RWPE1 (cell line): ENCODE results near the gene ZNF74.
"Not testable (repeated sequence)": the region's sequence is repeated elsewhere in the genome, so short reads cannot be mapped to it uniquely, and the experiment has no call there.

Experiments
- CTCF ChIA-PET: fragments of 350-600 bp; sonication (Branson Sonifier 250); formaldehyde crosslinking; extraction: SDS; loops from one replicate; lab custom pipeline; 2021; lab: Yijun Ruan, JAX
- POLR2A ChIA-PET: fragments of 400-600 bp; formaldehyde crosslinking; extraction: SDS; loops from one replicate; lab custom pipeline; 2020; ENCODE audit warnings: antibody characterized with exemption; ENCODE audit not compliant: low non-redundant PET; lab: Yijun Ruan, JAX
- DNase-seq: peaks from one replicate; pipeline ENCODE4 v3.0.0; 2012; ENCODE audit warnings: low spot score
- H3K27ac ChIP-seq: fragments of 450-650 bp; 2 replicates; pipeline ENCODE4 v1.5.1; 2017
- TF ChIP-seq, protein P1 (sequence below): fragments of 450-650 bp; conservative IDR thresholded peaks from 2 replicates; pipeline ENCODE4 v1.5.1; 2017; ENCODE audit warnings: low read depth, mild to moderate bottlenecking

ZNF74 gene

DNA sequence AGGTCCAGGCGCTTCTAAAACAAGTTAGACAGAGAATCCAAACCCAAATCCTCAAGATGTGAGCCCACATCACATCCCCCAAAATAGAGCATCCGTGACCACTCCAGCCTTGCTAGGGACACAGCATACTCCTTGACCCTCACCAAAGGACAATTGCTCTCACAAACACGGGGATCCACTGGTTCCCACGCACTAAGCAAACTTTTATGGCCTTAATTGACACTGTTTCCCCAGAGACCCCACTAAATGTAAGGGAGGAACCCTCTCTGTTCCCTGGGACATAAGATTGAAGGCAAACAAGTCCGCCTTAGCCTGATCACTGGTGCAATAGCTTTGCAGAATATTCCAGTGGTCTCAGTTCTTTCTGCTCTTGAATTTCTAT, 20.1 kb downstream of the ZNF74 start:
- H3K27ac ChIP-seq = no peak overlapping the region
- CTCF ChIA-PET = interaction anchor here (0.7 kb wide), 1 partner anchor 283 kb away, joined by 3 read pairs; no protein-coding TSS in a partner anchor
- POLR2A ChIA-PET = no interaction called here
- DNase-seq = no peak
- TF ChIP-seq, protein P1, sequence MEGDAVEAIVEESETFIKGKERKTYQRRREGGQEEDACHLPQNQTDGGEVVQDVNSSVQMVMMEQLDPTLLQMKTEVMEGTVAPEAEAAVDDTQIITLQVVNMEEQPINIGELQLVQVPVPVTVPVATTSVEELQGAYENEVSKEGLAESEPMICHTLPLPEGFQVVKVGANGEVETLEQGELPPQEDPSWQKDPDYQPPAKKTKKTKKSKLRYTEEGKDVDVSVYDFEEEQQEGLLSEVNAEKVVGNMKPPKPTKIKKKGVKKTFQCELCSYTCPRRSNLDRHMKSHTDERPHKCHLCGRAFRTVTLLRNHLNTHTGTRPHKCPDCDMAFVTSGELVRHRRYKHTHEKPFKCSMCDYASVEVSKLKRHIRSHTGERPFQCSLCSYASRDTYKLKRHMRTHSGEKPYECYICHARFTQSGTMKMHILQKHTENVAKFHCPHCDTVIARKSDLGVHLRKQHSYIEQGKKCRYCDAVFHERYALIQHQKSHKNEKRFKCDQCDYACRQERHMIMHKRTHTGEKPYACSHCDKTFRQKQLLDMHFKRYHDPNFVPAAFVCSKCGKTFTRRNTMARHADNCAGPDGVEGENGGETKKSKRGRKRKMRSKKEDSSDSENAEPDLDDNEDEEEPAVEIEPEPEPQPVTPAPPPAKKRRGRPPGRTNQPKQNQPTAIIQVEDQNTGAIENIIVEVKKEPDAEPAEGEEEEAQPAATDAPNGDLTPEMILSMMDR = no peak

DNA sequence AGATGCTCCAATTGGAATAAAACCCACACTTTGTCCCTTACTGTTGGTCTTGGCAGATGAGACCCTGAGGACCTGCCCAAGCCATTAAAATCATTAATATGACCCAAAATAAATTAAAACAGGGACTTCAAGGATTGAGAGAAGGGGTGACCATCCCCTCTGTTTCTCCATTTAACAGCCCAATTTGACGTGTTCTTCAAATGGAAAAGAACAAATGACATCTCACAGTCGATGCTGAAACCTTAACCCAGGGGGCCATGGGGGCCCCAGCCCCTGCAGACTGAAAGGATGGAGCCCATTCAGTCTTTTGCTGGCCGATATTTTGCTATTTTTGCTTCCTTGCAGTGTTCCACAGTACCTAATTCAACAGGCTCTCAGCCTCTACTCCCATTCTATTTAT, 20.5 kb downstream of the ZNF74 start:
- H3K27ac ChIP-seq = no peak overlapping the region
- TF ChIP-seq, protein P1 = no peak
- POLR2A ChIA-PET = no interaction called here
- CTCF ChIA-PET = interaction anchor here (0.6 to 0.7 kb wide), 2 partner anchors 255 to 284 kb away, joined by 3 read pairs; no protein-coding TSS in a partner anchor
- DNase-seq = no peak

DNA sequence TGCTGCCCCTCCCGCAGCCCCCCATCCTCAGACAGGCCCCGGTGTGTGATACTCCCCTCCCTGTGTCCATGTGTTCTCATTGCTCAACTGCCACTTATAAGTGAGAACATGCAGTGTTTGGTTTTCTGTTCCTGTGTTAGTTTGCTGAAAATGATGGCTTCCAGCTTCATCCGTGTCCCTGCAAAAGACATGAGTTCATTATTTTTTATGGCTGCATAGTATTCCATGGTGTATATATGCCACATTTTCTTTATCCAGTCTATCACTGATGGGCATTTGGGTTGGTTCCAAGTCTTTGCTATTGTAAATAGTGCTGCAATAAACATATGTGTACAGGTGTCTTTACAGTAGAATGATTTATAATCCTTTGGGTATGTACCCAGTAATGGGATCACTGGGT, 21.3 kb downstream of the ZNF74 start:
- CTCF ChIA-PET = interaction anchor here (0.6 kb wide), 1 partner anchor 256 kb away, joined by 3 read pairs; no protein-coding TSS in a partner anchor
- H3K27ac ChIP-seq, DNase-seq, POLR2A ChIA-PET: not testable (repeated sequence)

DNA sequence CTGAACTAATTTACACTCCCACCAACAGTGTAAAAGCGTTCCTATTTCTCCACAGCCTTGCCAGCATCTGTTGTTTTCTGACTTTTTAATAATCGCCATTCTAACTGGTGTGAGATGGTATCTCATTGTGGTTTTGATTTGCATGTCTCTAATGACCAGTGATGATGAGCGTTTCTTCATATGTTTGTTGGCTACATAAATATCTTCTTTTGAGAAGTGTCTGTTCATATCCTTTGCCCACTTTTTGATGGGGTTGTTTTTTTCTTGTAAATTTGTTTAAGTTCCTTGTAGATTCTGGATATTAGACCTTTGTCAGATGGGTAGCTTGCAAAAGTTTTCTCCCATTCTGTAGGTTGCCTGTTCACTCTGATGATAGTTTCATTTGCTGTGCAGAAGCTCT, 21.7 kb downstream of the ZNF74 start:
- DNase-seq, CTCF ChIA-PET, POLR2A ChIA-PET, H3K27ac ChIP-seq: not testable (repeated sequence)

DNA sequence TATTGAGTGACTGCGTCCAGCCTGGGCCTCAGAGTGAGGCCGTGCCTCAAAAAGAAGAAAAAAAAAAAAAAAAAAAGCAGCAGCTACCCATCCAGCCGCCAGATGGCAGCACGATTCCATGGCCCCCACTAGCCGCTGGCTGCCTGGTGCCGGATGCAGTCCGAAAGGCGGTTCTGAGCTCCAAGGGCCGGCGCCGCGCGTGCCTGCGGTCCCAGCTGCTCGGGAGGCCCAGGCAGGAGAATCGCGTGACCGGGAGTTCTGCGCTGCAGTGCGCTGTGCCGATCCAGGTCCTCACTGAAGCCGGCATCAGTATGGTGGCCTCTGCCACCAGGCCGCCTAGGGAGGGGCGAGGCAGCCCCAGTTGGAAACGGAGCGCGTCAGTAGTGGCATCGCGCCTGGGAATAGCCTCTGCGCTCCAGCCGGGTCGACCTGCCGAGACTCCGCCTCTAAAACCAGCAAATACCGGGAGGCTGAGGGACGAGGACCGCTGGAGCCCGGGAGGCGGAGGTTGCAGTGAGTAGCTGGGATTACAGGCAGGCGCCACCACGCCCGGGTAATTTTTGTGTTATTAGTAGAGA, 24.3 kb downstream of the ZNF74 start:
- peak; percentile 66 for DNase-seq
- ChIA-PET CTCF (interaction anchor here (0.6 to 1.0 kb wide), 11 partner anchors 9 to 227 kb away, joined by 3 to 7 read pairs (median 4); no protein-coding TSS in a partner anchor), POLR2A (interaction anchor here (0.6 kb wide), 1 partner anchor 81 kb away, joined by 5 read pairs; no protein-coding TSS in a partner anchor)
- H3K27ac ChIP-seq = no peak overlapping the region
- TF ChIP-seq, protein P1 = peak; percentile 88

DNA sequence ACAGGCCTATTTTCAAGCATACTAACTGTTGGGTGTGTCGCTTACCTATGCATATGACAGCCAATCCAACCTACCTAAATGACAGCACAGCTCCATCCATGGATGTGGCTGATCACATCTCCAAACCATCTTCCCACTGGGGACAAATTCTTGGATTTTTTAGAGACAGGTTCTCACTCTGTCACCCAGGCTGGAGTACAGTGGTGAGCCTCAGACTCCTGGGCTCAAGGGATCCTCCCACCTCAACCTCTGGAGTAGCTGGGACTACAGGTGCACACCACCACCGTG, 25.7 kb downstream of the ZNF74 start:
- ChIA-PET POLR2A (no interaction called here), CTCF (interaction anchor here (0.6 kb wide), 1 partner anchor 213 kb away, joined by 6 read pairs; no protein-coding TSS in a partner anchor)
- DNase-seq = no peak
- H3K27ac ChIP-seq = no peak overlapping the region
- TF ChIP-seq, protein P1 = no peak

DNA sequence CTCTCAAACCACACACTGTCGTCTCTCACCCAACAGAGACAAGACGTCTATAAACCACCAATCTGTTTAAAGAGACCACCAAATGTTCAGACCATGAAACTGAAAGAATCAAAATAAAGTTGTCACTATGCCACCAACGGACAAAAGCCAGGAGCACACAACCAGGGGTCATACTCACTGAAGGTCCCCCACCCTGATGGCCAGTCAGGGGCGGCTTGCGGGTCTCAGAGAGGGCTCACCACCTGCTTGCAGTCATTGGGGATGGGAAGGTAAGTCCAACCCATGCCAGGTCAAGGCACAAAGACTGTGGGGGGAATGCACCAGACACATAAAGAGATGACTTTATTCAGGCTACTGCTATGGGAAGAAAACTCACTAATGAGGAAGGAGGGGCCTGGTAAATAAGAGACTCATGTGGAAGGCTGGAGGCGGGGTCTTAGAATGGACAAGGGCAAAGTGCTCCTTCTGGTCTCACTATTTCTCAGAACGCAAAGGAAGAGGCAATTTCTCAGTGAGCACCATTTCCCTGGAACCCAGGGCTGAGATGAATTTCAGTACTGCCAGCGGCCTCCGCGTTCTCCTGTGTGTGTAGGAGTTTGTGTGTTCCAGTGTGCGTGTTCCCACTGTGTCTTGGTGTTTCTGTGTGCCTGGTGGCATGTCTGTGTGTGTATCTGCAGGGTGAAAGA, 26.3 kb downstream of the ZNF74 start:
- no peak overlapping the region for H3K27ac ChIP-seq
- DNase-seq = no peak
- TF ChIP-seq, protein P1 = no peak
- ChIA-PET CTCF (no interaction called here), POLR2A (no interaction called here)
